GM12891 (cell line): Measurements from ENCODE around the gene ASB16.

Source experiments
- PAX5 ChIP-seq: IDR thresholded peaks from 2 replicates; pipeline ENCODE4 v1.6.1; 2011; ENCODE audit warnings: low read length, moderate library complexity, mild to moderate bottlenecking; ENCODE audit not compliant: insufficient read depth, severe bottlenecking
- POLR2A ChIP-seq: IDR thresholded peaks from 2 replicates; pipeline ENCODE4 v1.6.1; 2011; ENCODE audit warnings: low read depth, low read length, control low read depth
- POLR2AphosphoS5 ChIP-seq: IDR thresholded peaks from 2 replicates; pipeline ENCODE4 v1.6.1; 2011; ENCODE audit warnings: low read depth, low read length, control low read depth
- POU2F2 ChIP-seq: IDR thresholded peaks from 2 replicates; pipeline ENCODE4 v1.6.1; 2011; ENCODE audit warnings: low read depth, mild to moderate bottlenecking, control low read depth, low read length, moderate library complexity
- SPI1 ChIP-seq: IDR thresholded peaks from 2 replicates; pipeline ENCODE4 v1.6.1; 2011; ENCODE audit warnings: low read depth, low read length, control low read depth
- TAF1 ChIP-seq: IDR thresholded peaks from 2 replicates; pipeline ENCODE4 v1.6.1; 2011; ENCODE audit warnings: low read depth, low read length, control low read depth

- TF ChIP-seq POLR2A (no peak; the same call in 1 of the 2 replicates), POLR2AphosphoS5 (0 out of 2 replicates have a peak, but pooled peaks have one; percentile 37), TAF1 (no peak), PAX5 (no peak), POU2F2 (no peak), SPI1 (no peak)
Observed at GRCh38 chr17:44220213-44221083, 49.9 kb downstream of the ASB16 start.
